Astrocyte (in vitro differentiated cells and primary cell): ENCODE measurements around the gene TBC1D14.

Experiments
- EZH2 ChIP-seq: IDR thresholded peaks from 2 replicates; pipeline ENCODE4 v1.6.1; 2012; ENCODE audit warnings: mild to moderate bottlenecking, low read length, inconsistent platforms; ENCODE audit not compliant: insufficient read depth
- TF ChIP-seq, protein P1 (sequence below): IDR thresholded peaks from 2 replicates; pipeline ENCODE4 v1.5.1; 2011; ENCODE audit warnings: low read depth, mild to moderate bottlenecking, inconsistent platforms, low read length, moderate library complexity; ENCODE audit not compliant: insufficient read depth

DNA sequence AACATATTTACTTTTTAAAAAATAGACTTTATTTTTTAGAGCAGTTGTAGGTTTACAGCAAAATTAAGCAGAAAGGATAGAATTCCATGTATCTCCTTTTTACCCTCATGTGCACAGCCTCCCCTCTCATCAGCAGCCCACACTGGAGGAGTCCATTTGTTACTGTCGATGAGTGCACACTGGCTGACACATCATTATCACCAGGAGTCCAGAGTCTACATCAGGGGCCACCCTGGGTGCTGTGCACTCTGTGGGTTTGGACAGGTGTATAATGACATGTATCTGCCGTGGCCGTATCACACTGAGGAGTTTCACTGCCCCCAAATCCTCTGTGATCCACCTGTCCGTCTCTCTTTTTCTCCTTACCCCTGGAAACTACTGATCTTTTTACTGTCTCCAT, 26.3 kb downstream of the TBC1D14 start:
- TF ChIP-seq, protein P1, sequence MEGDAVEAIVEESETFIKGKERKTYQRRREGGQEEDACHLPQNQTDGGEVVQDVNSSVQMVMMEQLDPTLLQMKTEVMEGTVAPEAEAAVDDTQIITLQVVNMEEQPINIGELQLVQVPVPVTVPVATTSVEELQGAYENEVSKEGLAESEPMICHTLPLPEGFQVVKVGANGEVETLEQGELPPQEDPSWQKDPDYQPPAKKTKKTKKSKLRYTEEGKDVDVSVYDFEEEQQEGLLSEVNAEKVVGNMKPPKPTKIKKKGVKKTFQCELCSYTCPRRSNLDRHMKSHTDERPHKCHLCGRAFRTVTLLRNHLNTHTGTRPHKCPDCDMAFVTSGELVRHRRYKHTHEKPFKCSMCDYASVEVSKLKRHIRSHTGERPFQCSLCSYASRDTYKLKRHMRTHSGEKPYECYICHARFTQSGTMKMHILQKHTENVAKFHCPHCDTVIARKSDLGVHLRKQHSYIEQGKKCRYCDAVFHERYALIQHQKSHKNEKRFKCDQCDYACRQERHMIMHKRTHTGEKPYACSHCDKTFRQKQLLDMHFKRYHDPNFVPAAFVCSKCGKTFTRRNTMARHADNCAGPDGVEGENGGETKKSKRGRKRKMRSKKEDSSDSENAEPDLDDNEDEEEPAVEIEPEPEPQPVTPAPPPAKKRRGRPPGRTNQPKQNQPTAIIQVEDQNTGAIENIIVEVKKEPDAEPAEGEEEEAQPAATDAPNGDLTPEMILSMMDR = no peak
- TF ChIP-seq EZH2 = no peak
